Epithelial cell of prostate (primary cell): ENCODE measurements around the gene GPR156.
A peak's percentile ranks its signal among the peaks of the same experiment; 100 is the strongest.

Source experiments
- DNase-seq: peaks from one replicate; pipeline ENCODE4 v3.0.0-alpha.2; 2011; ENCODE audit warnings: low read depth, low spot score
- H3K27ac ChIP-seq: fragments of 450-650 bp; 2 replicates; pipeline ENCODE4 v1.5.1; 2017; ENCODE audit warnings: mild to moderate bottlenecking

GPR156 gene

GRCh38 chr3:120200493-120201235, 84.4 kb downstream of the GPR156 start:
- DNase-seq: no peak
- no peak overlapping the region for H3K27ac ChIP-seq

GRCh38 chr3:120198305-120198878, 86.6 kb downstream of the GPR156 start:
- no peak for DNase-seq
- H3K27ac ChIP-seq: no peak overlapping the region

GRCh38 chr3:120196812-120197211, 88.2 kb downstream of the GPR156 start:
- DNase-seq: no peak
- no peak overlapping the region for H3K27ac ChIP-seq

- no peak for DNase-seq
- no peak overlapping the region for H3K27ac ChIP-seq
Observed at GRCh38 chr3:120196333-120196732, 88.7 kb downstream of the GPR156 start.

- H3K27ac ChIP-seq: no peak overlapping the region
- DNase-seq: no peak
Observed at GRCh38 chr3:120193554-120193953, 91.5 kb downstream of the GPR156 start.

GRCh38 chr3:120192579-120192978, 92.4 kb downstream of the GPR156 start:
- no peak for DNase-seq
- H3K27ac ChIP-seq: no peak overlapping the region

GRCh38 chr3:120192159-120192558, 92.9 kb downstream of the GPR156 start:
- H3K27ac ChIP-seq: no peak overlapping the region
- no peak for DNase-seq

- H3K27ac ChIP-seq: no peak overlapping the region
- DNase-seq: no peak
Observed at GRCh38 chr3:120182613-120183511, 102.2 kb downstream of the GPR156 start.

- DNase-seq: no peak
- H3K27ac ChIP-seq: no peak overlapping the region
Observed at GRCh38 chr3:120181632-120182031, 103.4 kb downstream of the GPR156 start.

GRCh38 chr3:120180731-120181412, 104.2 kb downstream of the GPR156 start:
- no peak for DNase-seq
- H3K27ac ChIP-seq: no peak overlapping the region

GRCh38 chr3:120177707-120178306, 107.2 kb downstream of the GPR156 start:
- no peak for DNase-seq
- H3K27ac ChIP-seq: peak overlapping the region; percentile 89

- DNase-seq: peak; percentile 60
- H3K27ac ChIP-seq: peak overlapping the region; percentile 89
Observed at GRCh38 chr3:120177151-120177550, 107.9 kb downstream of the GPR156 start.

- no peak overlapping the region for H3K27ac ChIP-seq
- no peak for DNase-seq
Observed at GRCh38 chr3:120174811-120175539, 110.0 kb downstream of the GPR156 start.

GRCh38 chr3:120173056-120173675, 111.9 kb downstream of the GPR156 start:
- H3K27ac ChIP-seq: no peak overlapping the region
- DNase-seq: no peak

GRCh38 chr3:120172070-120172469, 113.0 kb downstream of the GPR156 start:
- peak overlapping the region; percentile 89 for H3K27ac ChIP-seq
- no peak for DNase-seq

- peak overlapping the region; percentile 89 for H3K27ac ChIP-seq
- DNase-seq: no peak
Observed at GRCh38 chr3:120171134-120171873, 113.7 kb downstream of the GPR156 start.

GRCh38 chr3:120170223-120170622, 114.8 kb downstream of the GPR156 start:
- DNase-seq: peak; percentile 96
- H3K27ac ChIP-seq: peak overlapping the region; percentile 89

- DNase-seq: no peak
- H3K27ac ChIP-seq: peak overlapping the region; percentile 89
Observed at GRCh38 chr3:120169407-120169806, 115.6 kb downstream of the GPR156 start.
